T-helper 2 cell treated with Interferon-gamma antibody and Interleukin-4, amounts not matched to agents 5 μg/mL and 100 μg/mL, for 36 hours (primary cell): ENCODE measurements around the gene SAMMSON.

Experiments used
- DNase-seq: peaks from one replicate; pipeline ENCODE4 v3.0.0; 2021; ENCODE audit warnings: low spot score
- H3K27ac Mint-ChIP-seq: one replicate; pipeline ENCODE4 v1.8.0; 2021; ENCODE audit warnings: mild to moderate bottlenecking, mixed read lengths
- H3K27me3 Mint-ChIP-seq: one replicate; pipeline ENCODE4 v1.8.0; 2021; ENCODE audit warnings: low read depth, mixed read lengths
- H3K36me3 Mint-ChIP-seq: one replicate; pipeline ENCODE4 v1.8.0; 2021; ENCODE audit warnings: low read depth, mixed read lengths
- H3K4me1 Mint-ChIP-seq: one replicate; pipeline ENCODE4 v1.8.0; 2021; ENCODE audit warnings: low read depth, mixed read lengths
- H3K4me3 Mint-ChIP-seq: one replicate; pipeline ENCODE4 v1.8.0; 2022; ENCODE audit warnings: mild to moderate bottlenecking, moderate library complexity, mixed read lengths
- H3K9me3 Mint-ChIP-seq: one replicate; pipeline ENCODE4 v1.8.0; 2021; ENCODE audit warnings: mixed read lengths

SAMMSON gene

DNA sequence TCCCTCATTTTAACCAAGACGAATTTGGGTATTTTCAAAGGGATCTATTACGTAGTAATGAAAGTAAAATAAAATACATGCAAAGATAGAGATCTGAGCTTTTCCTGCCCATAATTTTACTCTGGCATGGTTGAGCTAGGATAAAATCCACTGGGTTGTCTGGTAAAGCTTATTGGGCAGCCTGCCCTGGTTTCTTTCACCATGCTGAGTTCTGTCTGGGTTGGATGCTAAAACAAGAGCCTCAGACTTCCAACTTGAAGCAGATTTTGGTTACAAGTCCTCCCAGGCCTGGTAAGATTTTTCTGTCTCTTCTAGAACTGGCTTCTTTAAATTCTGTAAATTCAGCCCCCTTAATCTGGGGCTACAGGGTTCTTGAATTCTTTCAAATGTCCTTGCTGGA lies 86.8 kb downstream of the SAMMSON start:
- no peaks in the 10 kb centered on the region for H3K9me3 Mint-ChIP-seq
- no peaks in the 10 kb centered on the region for H3K36me3 Mint-ChIP-seq
- peaks cover under 1% of the 10 kb centered on the region for H3K27me3 Mint-ChIP-seq
- DNase-seq = no peak
- no peaks in the 10 kb centered on the region for H3K4me1 Mint-ChIP-seq
- no peak overlapping the region for H3K4me3 Mint-ChIP-seq
- no peak overlapping the region for H3K27ac Mint-ChIP-seq

GRCh38 chr3:70090322-70090913 lies 90.9 kb downstream of the SAMMSON start:
- DNase-seq = no peak
- H3K4me3 Mint-ChIP-seq = no peak overlapping the region
- H3K27ac Mint-ChIP-seq = no peak overlapping the region
- H3K36me3 Mint-ChIP-seq = no peaks in the 10 kb centered on the region
- H3K9me3 Mint-ChIP-seq = no peaks in the 10 kb centered on the region
- H3K4me1 Mint-ChIP-seq = no peaks in the 10 kb centered on the region
- peaks cover 4% of the 10 kb centered on the region for H3K27me3 Mint-ChIP-seq

DNA sequence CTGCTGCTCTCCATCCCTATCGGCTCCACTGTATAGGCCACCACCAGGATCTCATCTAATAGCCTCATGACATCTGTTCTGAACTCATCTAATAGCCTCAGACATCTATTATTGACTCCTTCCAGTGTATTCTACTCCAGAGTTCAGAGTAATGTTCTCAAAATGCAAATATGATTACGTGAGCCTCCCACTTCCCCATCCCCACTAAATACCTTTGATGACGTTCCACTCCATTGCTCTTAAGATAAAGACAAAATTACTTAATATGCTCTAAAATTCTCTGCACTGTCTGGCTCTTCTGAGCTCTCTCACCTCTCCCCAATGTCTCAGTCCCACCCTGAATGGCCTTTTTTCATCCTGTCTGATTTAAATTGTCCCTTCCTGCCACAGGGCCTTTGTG lies 94.7 kb downstream of the SAMMSON start:
- Mint-ChIP-seq H3K9me3 (no peaks in the 10 kb centered on the region), H3K27ac (no peak overlapping the region), H3K4me3 (no peak overlapping the region), H3K27me3 (peaks cover 4% of the 10 kb centered on the region), H3K36me3 (no peaks in the 10 kb centered on the region), H3K4me1 (peaks cover 5% of the 10 kb centered on the region)
- DNase-seq = no peak

DNA sequence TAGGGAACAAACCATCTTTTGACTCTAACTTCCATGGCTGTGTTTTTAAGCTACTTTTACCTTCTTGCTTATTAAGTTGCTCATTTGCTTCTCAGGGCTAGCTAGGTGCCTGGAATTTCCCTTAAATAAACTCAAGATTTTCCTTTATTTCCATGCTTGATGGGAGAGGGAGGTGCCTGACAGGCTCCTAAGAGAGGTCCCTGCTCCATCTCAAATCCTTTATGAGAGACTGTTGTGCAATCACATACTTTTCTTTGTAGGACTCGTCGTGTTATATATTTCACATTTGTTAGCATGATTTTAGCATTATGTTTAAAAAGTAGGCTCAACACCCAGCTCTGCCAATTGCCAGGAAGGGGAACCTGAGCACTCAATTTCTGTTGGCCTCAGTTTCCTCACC lies 95.7 kb downstream of the SAMMSON start:
- no peak overlapping the region for H3K27ac Mint-ChIP-seq
- H3K4me3 Mint-ChIP-seq = no peak overlapping the region
- no peak for DNase-seq
- H3K4me1 Mint-ChIP-seq = peaks cover 5% of the 10 kb centered on the region
- H3K36me3 Mint-ChIP-seq = no peaks in the 10 kb centered on the region
- no peaks in the 10 kb centered on the region for H3K9me3 Mint-ChIP-seq
- H3K27me3 Mint-ChIP-seq = peaks cover 4% of the 10 kb centered on the region

DNA sequence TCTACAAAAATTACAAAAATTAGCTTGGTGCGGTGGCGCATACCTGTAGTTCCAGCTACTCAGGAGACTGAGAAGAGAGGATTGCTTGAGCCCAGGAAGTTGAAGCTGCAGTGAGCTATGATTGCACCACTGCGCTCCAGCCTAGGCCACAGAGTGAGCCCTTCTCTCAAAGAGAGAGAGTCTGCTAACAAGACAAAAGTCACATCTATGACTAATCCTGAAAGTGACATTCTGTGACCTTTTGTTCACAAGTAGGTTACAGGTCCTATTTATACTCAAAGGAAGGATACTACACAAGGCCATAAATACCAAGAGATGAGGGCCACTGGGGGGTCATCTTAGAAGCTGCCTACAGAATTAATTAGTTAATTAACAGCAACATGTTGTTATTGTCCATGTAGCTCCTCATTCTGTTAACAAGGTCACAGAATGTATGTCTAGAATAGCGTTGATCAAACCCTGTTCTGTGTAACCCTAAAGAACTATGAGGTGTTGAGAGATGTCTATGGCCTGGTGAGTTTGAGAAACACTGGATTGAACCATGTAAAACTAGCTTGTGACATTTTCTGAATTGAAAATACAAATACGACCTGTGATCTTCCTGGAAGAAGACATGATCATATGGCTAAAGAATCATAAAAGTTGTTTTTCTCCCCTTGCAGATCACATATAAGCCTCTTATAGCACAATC lies 97.0 kb downstream of the SAMMSON start:
- DNase-seq = peak; percentile 4
- no peak overlapping the region for H3K4me3 Mint-ChIP-seq

DNA sequence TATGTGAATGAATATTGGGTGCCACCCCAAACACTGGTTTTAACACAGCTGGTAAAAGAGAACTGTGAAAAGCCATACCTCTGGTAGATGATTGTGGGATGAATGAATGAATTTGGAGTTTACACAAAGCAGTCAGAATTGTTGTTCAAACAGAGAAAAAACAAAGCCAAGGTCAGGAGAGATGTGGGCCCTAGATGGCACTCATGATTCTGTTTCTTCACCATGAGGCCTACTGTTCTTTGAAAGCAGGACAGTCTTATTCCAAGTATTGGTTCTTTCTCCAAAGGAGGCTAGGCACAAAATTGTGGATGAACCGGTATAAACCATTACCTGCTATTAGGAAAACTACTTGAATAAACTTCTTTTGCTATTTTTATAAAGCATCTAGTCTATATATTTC lies 97.6 kb downstream of the SAMMSON start:
- Mint-ChIP-seq H3K27ac (no peak overlapping the region), H3K4me1 (peaks cover 5% of the 10 kb centered on the region), H3K4me3 (no peak overlapping the region), H3K36me3 (no peaks in the 10 kb centered on the region), H3K9me3 (no peaks in the 10 kb centered on the region), H3K27me3 (no peaks in the 10 kb centered on the region)
- no peak for DNase-seq

More for the DNA sequence above, 97.0 kb downstream of the SAMMSON start:
- Mint-ChIP-seq H3K27ac (no peak overlapping the region), H3K4me1 (peaks cover 5% of the 10 kb centered on the region), H3K27me3 (peaks cover 1% of the 10 kb centered on the region), H3K9me3 (no peaks in the 10 kb centered on the region), H3K36me3 (no peaks in the 10 kb centered on the region)

- Mint-ChIP-seq H3K36me3 (no peaks in the 10 kb centered on the region), H3K9me3 (no peaks in the 10 kb centered on the region), H3K4me3 (no peak overlapping the region), H3K4me1 (no peaks in the 10 kb centered on the region), H3K27me3 (no peaks in the 10 kb centered on the region), H3K27ac (no peak overlapping the region)
- no peak for DNase-seq
Measured at GRCh38 chr3:70108072-70108471, 108.5 kb downstream of the SAMMSON start.

- H3K4me3 Mint-ChIP-seq = no peak overlapping the region
- no peaks in the 10 kb centered on the region for H3K9me3 Mint-ChIP-seq
- H3K36me3 Mint-ChIP-seq = no peaks in the 10 kb centered on the region
Measured at GRCh38 chr3:70108546-70108945, 109.0 kb downstream of the SAMMSON start.

DNA sequence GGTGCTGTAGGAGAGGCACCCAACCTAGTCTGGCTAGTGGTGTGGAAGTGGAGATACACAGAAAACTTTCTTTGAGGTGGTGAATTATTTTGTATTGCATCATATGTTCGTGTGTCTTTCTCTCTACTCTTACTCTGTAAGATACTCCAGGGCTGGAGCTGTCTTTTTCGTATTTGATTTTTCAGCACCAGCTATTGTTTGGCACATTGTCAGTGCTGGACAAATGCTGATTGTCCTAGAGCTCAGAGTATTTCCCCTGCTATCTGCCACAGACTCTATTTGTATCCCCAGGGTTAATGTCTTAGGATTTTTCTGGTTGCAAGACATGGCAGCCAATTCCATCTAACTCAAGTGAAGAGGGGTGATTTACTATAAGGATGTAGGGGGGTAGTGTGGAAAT lies 110.5 kb downstream of the SAMMSON start:
- Mint-ChIP-seq H3K4me1 (no peaks in the 10 kb centered on the region), H3K4me3 (no peak overlapping the region), H3K9me3 (no peaks in the 10 kb centered on the region), H3K36me3 (no peaks in the 10 kb centered on the region), H3K27me3 (no peaks in the 10 kb centered on the region), H3K27ac (no peak overlapping the region)
- DNase-seq = no peak

More at GRCh38 chr3:70108546-70108945, 109.0 kb downstream of the SAMMSON start:
- Mint-ChIP-seq H3K4me1 (no peaks in the 10 kb centered on the region), H3K27ac (no peak overlapping the region), H3K27me3 (no peaks in the 10 kb centered on the region)
- DNase-seq = no peak

GRCh38 chr3:70111411-70111810 lies 111.9 kb downstream of the SAMMSON start:
- no peak for DNase-seq
- H3K4me3 Mint-ChIP-seq = no peak overlapping the region
- no peaks in the 10 kb centered on the region for H3K4me1 Mint-ChIP-seq
- H3K36me3 Mint-ChIP-seq = no peaks in the 10 kb centered on the region
- H3K27me3 Mint-ChIP-seq = no peaks in the 10 kb centered on the region
- no peaks in the 10 kb centered on the region for H3K9me3 Mint-ChIP-seq
- no peak overlapping the region for H3K27ac Mint-ChIP-seq

DNA sequence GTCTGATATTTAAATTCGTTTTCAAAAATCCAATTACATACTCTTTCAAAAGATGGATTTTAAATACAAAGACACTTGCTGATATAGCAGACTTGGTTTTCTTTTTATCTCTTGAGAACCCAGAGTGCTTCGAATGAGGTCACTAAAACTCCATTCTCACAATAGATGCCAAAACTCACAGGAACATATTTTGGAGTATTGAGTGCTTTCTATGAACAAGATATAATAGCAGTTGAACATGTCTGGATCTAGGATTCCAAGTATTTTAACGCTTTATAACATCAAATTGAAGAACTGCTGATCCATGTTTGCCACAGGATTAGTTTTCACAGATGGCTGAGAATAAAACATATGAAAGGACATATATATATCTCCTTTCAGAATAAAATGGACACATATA lies 113.2 kb downstream of the SAMMSON start:
- no peaks in the 10 kb centered on the region for H3K27me3 Mint-ChIP-seq
- H3K9me3 Mint-ChIP-seq = no peaks in the 10 kb centered on the region
- H3K4me3 Mint-ChIP-seq = no peak overlapping the region
- H3K4me1 Mint-ChIP-seq = no peaks in the 10 kb centered on the region
- DNase-seq = no peak
- no peak overlapping the region for H3K27ac Mint-ChIP-seq
- no peaks in the 10 kb centered on the region for H3K36me3 Mint-ChIP-seq

DNA sequence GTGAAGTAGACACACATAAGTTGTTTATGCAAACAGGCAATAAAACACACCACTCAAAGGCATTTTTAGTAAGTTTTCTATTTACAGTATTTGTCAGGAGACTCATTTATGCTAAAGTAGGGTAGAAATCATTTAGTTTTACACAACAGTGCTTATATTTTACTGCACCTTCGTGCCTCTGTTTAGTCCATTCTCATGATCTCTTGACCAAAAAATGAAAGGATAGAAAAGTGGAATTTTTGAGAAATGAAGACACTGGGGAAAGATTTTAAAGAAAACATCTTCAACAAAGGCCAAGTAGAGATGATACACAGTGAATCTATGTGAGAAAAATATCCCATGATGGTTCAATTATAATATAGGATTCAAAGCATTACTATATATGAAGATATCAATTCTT lies 114.9 kb downstream of the SAMMSON start:
- Mint-ChIP-seq H3K27ac (no peak overlapping the region), H3K9me3 (no peaks in the 10 kb centered on the region), H3K4me3 (no peak overlapping the region), H3K36me3 (no peaks in the 10 kb centered on the region), H3K4me1 (no peaks in the 10 kb centered on the region), H3K27me3 (no peaks in the 10 kb centered on the region)
- DNase-seq = no peak

DNA sequence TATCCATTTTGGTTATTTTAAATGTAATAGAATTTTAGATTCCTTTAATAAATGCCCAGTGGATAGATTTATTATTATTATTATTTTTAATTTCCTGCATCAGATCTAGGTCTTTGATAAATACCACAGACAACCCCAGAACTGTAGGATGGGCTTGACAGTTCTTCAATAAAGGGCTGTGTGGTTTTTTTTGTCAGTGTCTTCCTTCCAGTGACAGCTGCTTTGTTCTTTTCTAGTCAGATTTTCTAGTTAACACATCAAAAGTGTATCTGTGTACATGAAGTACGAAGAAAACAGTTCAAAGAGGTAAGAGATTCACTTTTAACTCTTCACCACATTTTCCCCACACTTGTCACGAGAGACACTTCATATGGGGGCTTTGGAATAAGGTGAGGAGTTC lies 120.3 kb downstream of the SAMMSON start:
- no peak overlapping the region for H3K4me3 Mint-ChIP-seq
- H3K27ac Mint-ChIP-seq = no peak overlapping the region
- H3K4me1 Mint-ChIP-seq = no peaks in the 10 kb centered on the region
- H3K9me3 Mint-ChIP-seq = no peaks in the 10 kb centered on the region
- no peaks in the 10 kb centered on the region for H3K36me3 Mint-ChIP-seq
- H3K27me3 Mint-ChIP-seq = no peaks in the 10 kb centered on the region
- DNase-seq = no peak
